Fibroblast of mammary gland (primary cell): ENCODE measurements around the gene CIAO2A.
A peak's percentile ranks its signal among the peaks of the same experiment; 100 is the strongest.
"Not testable (repeated sequence)": the region's sequence is repeated elsewhere in the genome, so short reads cannot be mapped to it uniquely, and the experiment has no call there.

Experiments
- DNase-seq: peaks from one replicate; pipeline ENCODE4 v3.0.0-alpha.2; 2010; ENCODE audit warnings: low read depth
- H3K4me3 ChIP-seq: 2 replicates; pipeline ENCODE4 v1.5.1; 2011; ENCODE audit warnings: low read depth, mild to moderate bottlenecking, low read length, moderate library complexity; ENCODE audit not compliant: control insufficient read depth
- TF ChIP-seq, protein P1 (sequence below): conservative IDR thresholded peaks from 2 replicates; pipeline ENCODE4 v1.5.1; 2011; ENCODE audit warnings: low read depth, low read length, inconsistent platforms; ENCODE audit not compliant: control insufficient read depth, insufficient read depth

CIAO2A gene

GRCh38 chr15:64092075-64092820 lies 1.4 kb downstream of the CIAO2A start:
- H3K4me3 ChIP-seq = peak overlapping the region; percentile 79
- DNase-seq = no peak
- TF ChIP-seq, protein P1, sequence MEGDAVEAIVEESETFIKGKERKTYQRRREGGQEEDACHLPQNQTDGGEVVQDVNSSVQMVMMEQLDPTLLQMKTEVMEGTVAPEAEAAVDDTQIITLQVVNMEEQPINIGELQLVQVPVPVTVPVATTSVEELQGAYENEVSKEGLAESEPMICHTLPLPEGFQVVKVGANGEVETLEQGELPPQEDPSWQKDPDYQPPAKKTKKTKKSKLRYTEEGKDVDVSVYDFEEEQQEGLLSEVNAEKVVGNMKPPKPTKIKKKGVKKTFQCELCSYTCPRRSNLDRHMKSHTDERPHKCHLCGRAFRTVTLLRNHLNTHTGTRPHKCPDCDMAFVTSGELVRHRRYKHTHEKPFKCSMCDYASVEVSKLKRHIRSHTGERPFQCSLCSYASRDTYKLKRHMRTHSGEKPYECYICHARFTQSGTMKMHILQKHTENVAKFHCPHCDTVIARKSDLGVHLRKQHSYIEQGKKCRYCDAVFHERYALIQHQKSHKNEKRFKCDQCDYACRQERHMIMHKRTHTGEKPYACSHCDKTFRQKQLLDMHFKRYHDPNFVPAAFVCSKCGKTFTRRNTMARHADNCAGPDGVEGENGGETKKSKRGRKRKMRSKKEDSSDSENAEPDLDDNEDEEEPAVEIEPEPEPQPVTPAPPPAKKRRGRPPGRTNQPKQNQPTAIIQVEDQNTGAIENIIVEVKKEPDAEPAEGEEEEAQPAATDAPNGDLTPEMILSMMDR = peak; percentile 17

DNA sequence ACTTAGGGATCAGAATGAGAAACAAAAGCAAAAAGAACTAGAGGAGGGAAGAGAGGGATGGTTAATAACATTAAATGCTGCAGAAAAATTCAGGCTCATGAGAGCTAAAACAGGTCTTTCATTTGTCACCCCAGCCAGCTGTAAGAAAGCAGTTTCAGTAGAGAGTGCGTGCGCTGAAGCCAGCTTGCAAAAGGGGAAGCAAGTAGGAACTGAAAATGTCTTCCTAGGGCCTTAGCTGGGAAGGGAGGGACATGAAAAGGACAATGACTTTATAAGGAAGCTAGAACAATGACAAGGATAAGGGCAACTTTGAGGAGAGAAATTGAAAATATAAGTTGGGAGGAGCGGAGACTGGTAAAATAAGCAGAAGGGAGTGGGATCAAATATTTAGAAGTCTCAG lies 3.1 kb downstream of the CIAO2A start:
- no peak for DNase-seq
- H3K4me3 ChIP-seq = no peak overlapping the region
- TF ChIP-seq, protein P1 = no peak

GRCh38 chr15:64089543-64090280 lies 3.9 kb downstream of the CIAO2A start:
- no peak overlapping the region for H3K4me3 ChIP-seq

DNA sequence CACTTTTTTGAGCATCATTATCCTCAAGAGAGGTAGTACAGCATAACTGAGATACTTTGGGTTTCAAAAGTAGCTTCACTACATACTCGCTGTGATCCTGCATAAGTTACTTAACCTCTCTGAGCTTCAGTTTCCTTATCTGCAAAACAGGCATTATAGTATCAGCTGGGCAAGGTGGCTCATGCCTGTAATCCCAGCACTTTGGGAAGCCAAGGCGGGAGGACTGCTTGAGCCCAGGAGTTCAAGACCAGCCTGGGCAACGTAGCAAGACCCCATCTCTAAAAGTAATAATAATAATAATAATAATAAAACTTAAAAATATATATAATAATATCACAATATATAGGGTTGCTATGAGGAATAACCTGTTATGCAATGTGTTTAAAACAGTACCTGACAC lies 10.9 kb downstream of the CIAO2A start:
- no peak for DNase-seq
- TF ChIP-seq, protein P1 = no peak
- H3K4me3 ChIP-seq = no peak overlapping the region

More at GRCh38 chr15:64089543-64090280, 3.9 kb downstream of the CIAO2A start:
- DNase-seq = no peak
- TF ChIP-seq, protein P1 = no peak

DNA sequence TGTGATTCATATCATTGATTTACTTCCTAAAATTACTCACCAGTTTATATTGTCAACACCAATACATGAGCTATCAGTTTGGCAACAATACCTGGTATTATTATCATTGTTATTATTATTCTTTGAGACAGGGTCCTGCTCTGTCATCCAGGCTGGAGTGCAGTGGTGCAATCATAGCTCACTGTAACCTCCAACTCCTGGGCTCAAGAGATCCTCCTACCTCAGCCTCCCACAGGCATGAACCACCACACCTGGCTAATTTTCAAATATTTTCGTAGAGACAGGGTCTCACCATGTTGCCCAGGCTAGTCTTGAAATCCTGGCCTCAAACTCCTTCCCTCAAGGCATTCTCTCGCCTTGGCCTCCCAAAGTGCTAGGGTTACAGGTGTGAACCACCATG lies 20.1 kb downstream of the CIAO2A start:
- not testable (repeated sequence) for H3K4me3 ChIP-seq
- peak; percentile 12 for DNase-seq

DNA sequence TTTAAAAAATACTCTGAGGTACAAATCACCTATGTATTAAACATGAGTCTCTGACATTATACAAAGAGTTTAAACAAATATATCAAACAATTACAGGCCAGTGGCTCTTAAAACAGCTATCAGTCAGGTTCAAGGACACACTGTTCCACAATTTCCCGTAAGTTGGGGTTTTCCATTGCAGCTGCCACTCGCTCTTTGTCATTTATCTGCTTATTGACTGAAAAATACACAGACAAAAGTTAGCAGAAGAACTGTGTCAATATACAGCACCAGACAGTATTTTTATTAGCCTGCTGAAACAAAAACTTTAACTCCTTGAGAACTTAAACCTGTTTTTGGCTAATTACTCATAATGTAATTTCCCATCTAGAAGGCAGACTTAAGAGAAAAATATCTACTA lies 20.8 kb downstream of the CIAO2A start:
- TF ChIP-seq, protein P1 = no peak
- H3K4me3 ChIP-seq = no peak overlapping the region
- DNase-seq = no peak
